ENCODE data around the gene CAPN7. TPM values are rescaled to one million over a fixed set of nuclear protein-coding genes. Genes with fewer than 3 reads are reported as not detected.

Gene CAPN7
- total RNA-seq, 1 donor from 2014 or later: 37.9 TPM

- Mint-ChIP-seq H3K36me3 (peaks cover 19% of the 10 kb centered on the region), H3K27me3 (no peaks in the 10 kb centered on the region), H3K4me1 (ENCODE audit: unreplicated experiment) (no peaks in the 10 kb centered on the region), H3K9me3 (no peaks in the 10 kb centered on the region), H3K4me3 (no peak overlapping the region), H3K27ac (no peak overlapping the region)
- DNase-seq (ENCODE audit: extremely low spot score, unreplicated experiment): no peak
- TF ChIP-seq, protein P1, sequence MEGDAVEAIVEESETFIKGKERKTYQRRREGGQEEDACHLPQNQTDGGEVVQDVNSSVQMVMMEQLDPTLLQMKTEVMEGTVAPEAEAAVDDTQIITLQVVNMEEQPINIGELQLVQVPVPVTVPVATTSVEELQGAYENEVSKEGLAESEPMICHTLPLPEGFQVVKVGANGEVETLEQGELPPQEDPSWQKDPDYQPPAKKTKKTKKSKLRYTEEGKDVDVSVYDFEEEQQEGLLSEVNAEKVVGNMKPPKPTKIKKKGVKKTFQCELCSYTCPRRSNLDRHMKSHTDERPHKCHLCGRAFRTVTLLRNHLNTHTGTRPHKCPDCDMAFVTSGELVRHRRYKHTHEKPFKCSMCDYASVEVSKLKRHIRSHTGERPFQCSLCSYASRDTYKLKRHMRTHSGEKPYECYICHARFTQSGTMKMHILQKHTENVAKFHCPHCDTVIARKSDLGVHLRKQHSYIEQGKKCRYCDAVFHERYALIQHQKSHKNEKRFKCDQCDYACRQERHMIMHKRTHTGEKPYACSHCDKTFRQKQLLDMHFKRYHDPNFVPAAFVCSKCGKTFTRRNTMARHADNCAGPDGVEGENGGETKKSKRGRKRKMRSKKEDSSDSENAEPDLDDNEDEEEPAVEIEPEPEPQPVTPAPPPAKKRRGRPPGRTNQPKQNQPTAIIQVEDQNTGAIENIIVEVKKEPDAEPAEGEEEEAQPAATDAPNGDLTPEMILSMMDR (conservative IDR thresholded peaks at IDR 0.05): no peak
Observed at GRCh38 chr3:15220056-15220455, 14.0 kb downstream of the CAPN7 start.

DNA sequence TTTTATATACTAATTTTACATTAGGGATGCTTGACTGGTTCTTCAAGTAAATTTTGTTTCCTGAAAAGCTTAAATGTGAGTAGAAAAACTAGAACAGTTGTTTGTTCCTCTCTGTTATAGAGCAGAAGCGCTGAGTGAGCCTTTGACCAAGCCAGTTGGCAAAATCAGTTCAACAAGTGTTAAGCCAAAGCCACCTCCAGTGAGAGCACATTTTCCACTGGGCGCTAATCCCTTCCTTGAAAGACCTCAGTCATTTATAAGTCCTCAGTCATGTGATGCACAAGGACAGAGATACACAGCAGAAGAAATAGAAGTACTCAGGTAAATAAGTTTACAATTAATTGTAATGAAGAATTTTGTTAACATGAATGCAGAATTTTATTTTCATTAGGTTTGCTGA, 14.6 kb downstream of the CAPN7 start:
- Mint-ChIP-seq H3K4me1 (ENCODE audit: unreplicated experiment) (no peaks in the 10 kb centered on the region), H3K4me3 (no peak overlapping the region), H3K27ac (no peak overlapping the region), H3K9me3 (no peaks in the 10 kb centered on the region), H3K36me3 (peaks cover 19% of the 10 kb centered on the region), H3K27me3 (no peaks in the 10 kb centered on the region)
- TF ChIP-seq, protein P1 (conservative IDR thresholded peaks at IDR 0.05): no peak
- DNase-seq (ENCODE audit: extremely low spot score, unreplicated experiment): no peak

- H3K27ac Mint-ChIP-seq: no peak overlapping the region
- DNase-seq (ENCODE audit: extremely low spot score, unreplicated experiment): no peak
- no peaks in the 10 kb centered on the region for H3K27me3 Mint-ChIP-seq
- H3K9me3 Mint-ChIP-seq: no peaks in the 10 kb centered on the region
- no peaks in the 10 kb centered on the region for H3K4me1 Mint-ChIP-seq (ENCODE audit: unreplicated experiment)
- no peak overlapping the region for H3K4me3 Mint-ChIP-seq
- peaks cover 19% of the 10 kb centered on the region for H3K36me3 Mint-ChIP-seq
- TF ChIP-seq, protein P1 (conservative IDR thresholded peaks at IDR 0.05): no peak
Observed at GRCh38 chr3:15221574-15222217, 15.7 kb downstream of the CAPN7 start.

DNA sequence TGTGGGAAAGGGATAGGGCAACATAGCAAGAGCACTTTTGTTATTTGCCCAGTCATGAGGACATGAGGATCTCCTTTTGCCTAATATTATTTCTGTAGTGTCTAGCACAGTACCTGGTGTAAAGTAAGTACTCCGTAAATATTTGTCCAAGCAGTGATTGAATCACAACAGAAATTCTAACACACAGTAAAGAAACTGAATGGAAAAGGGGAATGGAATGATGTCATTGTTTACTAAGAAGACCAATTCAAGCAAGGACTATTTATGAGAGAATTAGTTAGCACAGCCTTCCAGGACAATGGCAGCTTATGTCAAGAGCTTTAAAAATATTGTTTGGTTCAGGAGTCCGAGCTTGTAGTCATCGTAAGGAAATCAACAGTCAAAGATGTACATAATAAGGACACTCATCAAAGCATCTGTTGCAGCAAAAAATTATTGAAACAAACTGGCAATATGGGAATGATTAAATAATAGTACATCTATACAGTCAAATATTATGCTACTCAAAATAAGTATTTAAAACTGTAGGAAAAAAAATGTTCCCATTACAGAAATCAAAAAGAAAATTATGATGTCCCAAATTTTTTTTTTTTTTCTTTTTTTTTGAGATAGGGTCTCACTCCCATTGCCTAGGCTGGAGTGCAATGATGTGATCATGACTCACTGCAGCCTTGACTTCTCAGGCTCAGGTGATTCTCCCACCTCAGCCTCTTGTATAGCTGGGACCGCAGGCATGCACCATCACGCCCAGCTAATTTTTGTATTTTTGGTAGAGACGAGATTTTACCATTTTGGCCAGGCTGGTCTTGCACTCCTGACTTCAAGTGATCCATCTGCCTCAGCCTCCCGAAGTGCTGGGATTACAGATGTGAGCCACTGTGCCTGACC, 17.9 kb downstream of the CAPN7 start:
- no peaks in the 10 kb centered on the region for H3K9me3 Mint-ChIP-seq

DNA sequence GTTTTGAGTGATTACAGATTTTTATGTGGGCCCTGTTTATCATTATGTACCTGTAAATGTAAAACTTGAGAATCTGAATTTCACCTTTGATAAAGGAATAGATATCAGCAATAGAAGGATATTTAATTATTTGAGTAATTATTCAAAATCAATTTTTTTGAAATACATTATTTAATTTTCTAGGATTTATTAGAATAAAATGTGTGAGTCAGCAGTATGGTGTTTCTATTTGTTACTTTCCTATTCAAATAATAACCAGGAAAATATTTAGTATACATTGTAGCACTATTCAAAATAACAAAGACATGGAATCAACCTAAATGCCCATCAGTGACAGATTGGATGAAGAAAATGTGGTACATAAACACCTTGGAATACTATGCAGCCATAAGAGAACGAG, 22.1 kb downstream of the CAPN7 start:
- no peaks in the 10 kb centered on the region for H3K27me3 Mint-ChIP-seq
- H3K4me1 Mint-ChIP-seq (ENCODE audit: unreplicated experiment): no peaks in the 10 kb centered on the region
- TF ChIP-seq, protein P1 (conservative IDR thresholded peaks at IDR 0.05): no peak
- no peak overlapping the region for H3K27ac Mint-ChIP-seq
- H3K36me3 Mint-ChIP-seq: peaks cover 10% of the 10 kb centered on the region
- H3K4me3 Mint-ChIP-seq: no peak overlapping the region
- no peak for DNase-seq (ENCODE audit: extremely low spot score, unreplicated experiment)
- no peaks in the 10 kb centered on the region for H3K9me3 Mint-ChIP-seq

More for the DNA sequence above, 17.9 kb downstream of the CAPN7 start:
- Mint-ChIP-seq H3K4me3 (no peak overlapping the region), H3K27ac (no peak overlapping the region), H3K4me1 (ENCODE audit: unreplicated experiment) (no peaks in the 10 kb centered on the region), H3K36me3 (peaks cover 22% of the 10 kb centered on the region), H3K27me3 (no peaks in the 10 kb centered on the region)
- no peak for DNase-seq (ENCODE audit: extremely low spot score, unreplicated experiment)
- TF ChIP-seq, protein P1 (conservative IDR thresholded peaks at IDR 0.05): no peak

Data from type B pancreatic cell (in vitro differentiated cells).